Inferior parietal cortex (tissue), 1 donor: Measurements from ENCODE around the gene CEACAM4.
"Not testable (repeated sequence)": the region's sequence is repeated elsewhere in the genome, so short reads cannot be mapped to it uniquely, and the experiment has no call there.

Source experiments
- DNase-seq: peaks from one replicate; pipeline ENCODE4 v3.0.0-alpha.2; 2016; ENCODE audit errors: extremely low spot score

The CEACAM4 gene

GRCh38 chr19:41584931-41585330 is 41.9 kb downstream of the CEACAM4 start:
- no peak for DNase-seq

DNA sequence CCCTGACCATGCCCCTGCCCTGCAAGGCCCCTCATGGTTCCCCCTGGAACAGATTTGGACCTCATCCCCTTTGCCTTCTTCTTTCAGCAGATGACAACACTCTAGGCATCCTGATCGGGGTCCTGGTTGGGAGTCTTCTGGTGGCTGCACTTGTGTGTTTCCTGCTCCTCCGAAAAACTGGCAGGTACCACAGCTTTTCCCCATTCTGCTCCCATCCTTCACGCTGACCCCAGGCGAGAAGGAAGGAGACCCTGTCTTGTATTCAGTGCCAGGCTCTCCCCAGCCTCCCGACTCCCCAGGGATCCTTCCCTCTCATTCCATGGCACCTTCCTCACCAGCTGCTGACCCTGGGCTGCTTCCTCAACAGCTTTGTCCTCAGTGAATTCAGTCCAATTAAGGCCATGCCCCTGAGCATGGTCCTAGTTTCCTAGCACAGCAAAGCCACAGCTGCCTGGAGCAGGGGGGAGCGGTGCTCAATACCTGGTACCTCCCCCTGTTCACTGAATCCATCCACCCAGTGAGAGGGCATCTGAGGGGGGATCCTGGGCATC is 42.5 kb downstream of the CEACAM4 start:
- no peak for DNase-seq

GRCh38 chr19:41582577-41583182 is 44.2 kb downstream of the CEACAM4 start:
- DNase-seq, result not testable (repeated sequence)

GRCh38 chr19:41581068-41581467 is 45.8 kb downstream of the CEACAM4 start:
- not testable (repeated sequence) for DNase-seq

GRCh38 chr19:41578886-41579285 is 48.0 kb downstream of the CEACAM4 start:
- no peak for DNase-seq

DNA sequence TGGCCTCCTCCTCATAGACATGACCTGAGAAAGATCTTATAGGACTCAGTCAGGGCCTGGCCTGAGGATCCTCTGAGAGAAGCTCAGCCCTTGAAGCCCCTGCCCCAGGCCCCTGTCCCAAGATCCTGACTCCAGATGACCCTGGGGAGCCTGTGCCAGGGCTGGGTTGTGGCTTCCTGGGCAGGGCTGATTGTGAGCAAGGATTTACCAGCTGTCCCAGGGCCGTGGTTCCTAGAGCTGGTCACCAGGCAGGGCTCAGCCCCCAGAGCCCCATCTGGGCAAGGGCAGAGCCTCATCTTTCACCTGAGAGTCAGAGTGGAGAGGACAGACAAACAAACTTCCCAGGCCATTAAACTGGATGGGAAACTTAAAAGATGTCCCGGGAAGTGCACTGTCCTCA is 49.0 kb downstream of the CEACAM4 start:
- DNase-seq, result no peak

GRCh38 chr19:41577144-41577830 is 49.6 kb downstream of the CEACAM4 start:
- DNase-seq, result no peak

GRCh38 chr19:41575998-41576397 is 50.9 kb downstream of the CEACAM4 start, which contains the start of gene CEACAM21:
Gene CEACAM21 (plus strand): TSS chr19:41576166. CDS start chr19:41576275, 109 bp downstream.
- no peak for DNase-seq

DNA sequence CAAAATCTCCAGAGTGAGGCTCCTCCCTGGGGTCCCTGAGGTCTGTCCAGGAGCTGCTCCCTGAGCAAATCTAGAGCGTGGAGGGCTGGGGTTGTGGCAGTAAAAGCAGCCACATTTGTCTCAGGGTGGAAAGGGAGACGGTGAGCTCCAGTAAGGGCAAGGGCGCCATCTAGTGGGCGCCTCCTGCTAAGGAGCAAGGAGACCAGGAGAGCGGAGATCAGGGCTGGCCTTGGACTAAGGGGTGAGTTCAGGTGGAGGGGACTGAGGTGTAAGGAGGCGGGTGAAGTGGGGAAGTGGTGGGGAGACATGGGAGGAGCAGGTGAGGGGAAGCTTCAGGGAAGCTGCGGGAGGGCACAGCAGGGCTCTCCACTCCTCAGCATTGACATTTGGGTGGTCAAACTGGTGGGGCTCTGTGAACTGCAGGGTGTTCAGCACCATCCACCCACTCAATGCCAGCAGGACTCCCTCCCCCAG is 56.2 kb downstream of the CEACAM4 start:
- peak; percentile 68 for DNase-seq

GRCh38 chr19:41570179-41570578 is 56.7 kb downstream of the CEACAM4 start:
- DNase-seq, result no peak

DNA sequence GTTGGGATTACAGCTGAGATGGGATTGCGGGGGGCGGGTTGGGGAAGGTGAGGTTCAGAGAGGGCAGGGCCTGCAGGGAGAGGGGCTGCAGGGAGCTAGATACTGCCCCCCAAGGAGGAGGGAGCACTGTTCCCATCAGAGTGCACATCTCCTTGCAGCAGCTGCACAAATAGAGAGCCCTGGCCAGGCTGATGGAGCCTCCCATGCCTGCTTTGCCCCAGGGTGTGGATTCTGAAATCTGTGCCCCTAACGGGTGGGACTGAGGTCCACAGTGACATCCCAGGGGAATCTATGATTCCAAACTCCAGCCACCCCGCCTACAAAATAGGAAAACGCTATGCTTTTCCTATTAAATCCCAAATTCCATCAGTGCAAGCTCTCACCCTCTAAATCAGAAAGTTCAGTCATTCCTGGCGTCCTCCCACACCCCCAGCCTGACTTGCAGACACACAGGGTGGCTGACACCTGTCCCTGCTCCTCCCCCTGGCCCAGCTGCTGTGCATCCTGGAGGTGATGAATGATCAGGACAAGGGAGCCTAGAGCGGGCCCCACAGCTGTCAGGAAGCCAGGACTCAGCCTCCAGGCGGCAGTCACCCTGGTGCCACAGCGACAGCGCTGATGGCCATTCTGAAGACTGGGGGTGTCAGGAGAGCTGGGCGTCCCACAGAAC is 57.3 kb downstream of the CEACAM4 start:
- DNase-seq, result no peak
